IMR-90 (cell line): ENCODE results near the gene NDC80. TPM values are rescaled to one million over a fixed set of nuclear protein-coding genes. Genes with fewer than 3 reads are reported as not detected.

Experiments
- ATAC-seq: fragments of 200-7000 bp; cut with Tn5 transposase; 2 replicates; pipeline ENCODE4 v1.9.1; 2020; ENCODE audit warnings: low read depth, mild to moderate bottlenecking, moderate library complexity
- BruUV-seq: library from RNA; stranded (reverse); fragments of 400-500 nt; replicated peaks from 2 replicates; lab custom pipeline; 2021; lab: Mats Ljungman, UMichigan
- CTCF ChIA-PET: fragments of 300-600 bp; formaldehyde crosslinking; extraction: SDS; loops from one replicate; lab custom pipeline; 2021; ENCODE audit warnings: antibody characterized with exemption; lab: Yijun Ruan, JAX
- POLR2A ChIA-PET: fragments of 300-600 bp; sonication (Branson Sonifier 250); formaldehyde crosslinking; loops from one replicate; lab custom pipeline; 2022; ENCODE audit warnings: antibody characterized with exemption; ENCODE audit not compliant: unreplicated experiment; lab: Charles Lee
- DNase-seq: peaks from one replicate; pipeline ENCODE4 v3.0.0; 2013
- H2AFZ ChIP-seq: replicated peaks from 2 replicates; pipeline ENCODE3; 2013; ENCODE audit warnings: low read length, mild to moderate bottlenecking; ENCODE audit not compliant: poor library complexity
- H2AK5ac ChIP-seq: 2 replicates; pipeline ENCODE4 v1.6.1; 2013; ENCODE audit warnings: low read depth, low read length, inconsistent platforms
- H2AK9ac ChIP-seq: replicated peaks from 2 replicates; pipeline ENCODE3; 2013; ENCODE audit warnings: mild to moderate bottlenecking, low read depth, low read length, moderate library complexity; ENCODE audit not compliant: poor library complexity
- H2BK120ac ChIP-seq: 2 replicates; pipeline ENCODE4 v1.6.1; 2013; ENCODE audit warnings: low read depth, low read length, inconsistent platforms
- H2BK15ac ChIP-seq: 3 replicates; pipeline ENCODE4 v1.6.1; 2013; ENCODE audit warnings: low read depth, low read length, inconsistent platforms
- H2BK20ac ChIP-seq: 2 replicates; pipeline ENCODE4 v1.6.1; 2013; ENCODE audit warnings: low read depth, mild to moderate bottlenecking, inconsistent platforms, low read length, moderate library complexity
- H2BK5ac ChIP-seq: 2 replicates; pipeline ENCODE4 v1.6.1; 2013; ENCODE audit warnings: mild to moderate bottlenecking, low read depth, low read length, inconsistent platforms; ENCODE audit not compliant: poor library complexity, severe bottlenecking
- H3K14ac ChIP-seq: replicated peaks from 2 replicates; pipeline ENCODE4 v1.6.1; 2013; ENCODE audit warnings: low read depth, low read length, inconsistent platforms
- H3K18ac ChIP-seq: 2 replicates; pipeline ENCODE4 v1.6.1; 2013; ENCODE audit warnings: low read depth, low read length, control low read depth
- H3K23ac ChIP-seq: 2 replicates; pipeline ENCODE4 v1.6.1; 2013; ENCODE audit warnings: low read depth, low read length, inconsistent platforms
- H3K27ac ChIP-seq: 2 replicates; pipeline ENCODE4 v1.5.1; 2013; ENCODE audit warnings: mild to moderate bottlenecking, control low read depth, low read length; ENCODE audit not compliant: insufficient read depth
- H3K27me3 ChIP-seq: 2 replicates; pipeline ENCODE4 v1.6.1; 2013; ENCODE audit warnings: low read length; ENCODE audit not compliant: control insufficient read depth, insufficient read depth
- H3K36me3 ChIP-seq: 2 replicates; pipeline ENCODE4 v1.6.1; 2013; ENCODE audit warnings: low read length, mixed read lengths; ENCODE audit not compliant: control insufficient read depth, insufficient read depth
- H3K4ac ChIP-seq: 2 replicates; pipeline ENCODE4 v1.6.1; 2013; ENCODE audit warnings: low read depth, low read length, inconsistent platforms
- H3K4me1 ChIP-seq: 2 replicates; pipeline ENCODE4 v1.6.1; 2013; ENCODE audit warnings: low read length, mixed read lengths; ENCODE audit not compliant: control insufficient read depth, insufficient read depth
- H3K4me2 ChIP-seq: 2 replicates; pipeline ENCODE4 v1.6.1; 2013; ENCODE audit warnings: low read depth, mild to moderate bottlenecking, control low read depth, low read length, moderate library complexity
- H3K4me3 ChIP-seq: 2 replicates; pipeline ENCODE4 v1.5.1; 2013; ENCODE audit warnings: low read depth, mild to moderate bottlenecking, control low read depth, low read length, moderate library complexity; ENCODE audit not compliant: insufficient read depth
- H3K56ac ChIP-seq: 2 replicates; pipeline ENCODE4 v1.6.1; 2013; ENCODE audit warnings: low read length, inconsistent platforms; ENCODE audit not compliant: insufficient read depth; ENCODE audit errors: extremely low read depth
- H3K79me1 ChIP-seq, 2 experiments: 2 replicates each; pipeline ENCODE4 v1.6.1; 2013; ENCODE audit warnings: low read length in 2 of 2, inconsistent platforms in 1 of 2, low read depth in 1 of 2
- H3K9ac ChIP-seq: 2 replicates; pipeline ENCODE4 v1.6.1; 2013; ENCODE audit warnings: low read depth, low read length, control low read depth
- H3K9me1 ChIP-seq: 2 replicates; pipeline ENCODE4 v1.6.1; 2013; ENCODE audit warnings: low read length, inconsistent platforms; ENCODE audit not compliant: insufficient read depth
- H3K9me3 ChIP-seq: 2 replicates; pipeline ENCODE4 v1.6.1; 2013; ENCODE audit warnings: low read length; ENCODE audit not compliant: control insufficient read depth, insufficient read depth
- H4K20me1 ChIP-seq: 2 replicates; pipeline ENCODE4 v1.6.1; 2013; ENCODE audit warnings: low read length, inconsistent platforms; ENCODE audit not compliant: insufficient read depth
- H4K5ac ChIP-seq: 2 replicates; pipeline ENCODE4 v1.6.1; 2013; ENCODE audit warnings: mild to moderate bottlenecking, low read depth, low read length, control low read depth
- H4K8ac ChIP-seq, 2 experiments: 2 replicates each; pipeline ENCODE4 v1.6.1; 2013; ENCODE audit warnings: low read depth in 2 of 2, low read length in 2 of 2, control low read depth in 1 of 2, inconsistent platforms in 1 of 2
- H4K91ac ChIP-seq: 2 replicates; pipeline ENCODE4 v1.6.1; 2013; ENCODE audit warnings: low read depth, low read length, inconsistent platforms; ENCODE audit not compliant: insufficient read depth
- BHLHE40 ChIP-seq: fragments of 150-350 bp; IDR thresholded peaks from 2 replicates; pipeline ENCODE4 v1.6.1; 2016; ENCODE audit warnings: mild to moderate bottlenecking, low read depth, low read length
- CEBPB ChIP-seq: IDR thresholded peaks from 2 replicates; pipeline ENCODE4 v1.6.1; 2012; ENCODE audit warnings: low read depth, low read length, improper control_type of control experiment
- CHD1 ChIP-seq: IDR thresholded peaks from 2 replicates; pipeline ENCODE4 v1.6.1; 2012; ENCODE audit warnings: low read depth, low read length, improper control_type of control experiment
- FOS ChIP-seq: fragments of 150-350 bp; IDR thresholded peaks from 2 replicates; pipeline ENCODE4 v1.6.1; 2016; ENCODE audit warnings: low read depth, low read length
- MAZ ChIP-seq: IDR thresholded peaks from 2 replicates; pipeline ENCODE4 v1.6.1; 2012; ENCODE audit warnings: low read depth, mild to moderate bottlenecking, low read length, improper control_type of control experiment, moderate library complexity, borderline replicate concordance
- POLR2A ChIP-seq: IDR thresholded peaks from 2 replicates; pipeline ENCODE4 v1.6.1; 2012; ENCODE audit warnings: mild to moderate bottlenecking, low read depth, low read length
- RAD21 ChIP-seq: IDR thresholded peaks from 2 replicates; pipeline ENCODE4 v1.6.1; 2012; ENCODE audit warnings: low read length, improper control_type of control experiment
- RCOR1 ChIP-seq: IDR thresholded peaks from 2 replicates; pipeline ENCODE4 v1.6.1; 2012; ENCODE audit warnings: mild to moderate bottlenecking, low read length, improper control_type of control experiment; ENCODE audit not compliant: insufficient replicate concordance
- RFX5 ChIP-seq: IDR thresholded peaks from 2 replicates; pipeline ENCODE4 v1.8.0; 2012; ENCODE audit warnings: low read depth, mild to moderate bottlenecking, low read length, moderate library complexity
- SMC3 ChIP-seq: fragments of 150-350 bp; IDR thresholded peaks from 2 replicates; pipeline ENCODE4 v1.6.1; 2016; ENCODE audit warnings: low read depth, mild to moderate bottlenecking, antibody characterized with exemption, low read length, moderate library complexity
- WGBS, 2 experiments: methylation state at CpG; one replicate each; pipeline versions ENCODE4 v1.1.5 to v1.1.7; 2013; ENCODE audit warnings: missing lambda C conversion rate in 2 of 2; ENCODE audit not compliant: insufficient read length in 1 of 2; ENCODE audit errors: extremely low coverage in 2 of 2; 5-methylcytosine and 5-hydroxymethylcytosine counted together
- dilution Hi-C: fragments of 300-500 bp; cut with HindIII; formaldehyde crosslinking; loops from one replicate; pipeline ENCODE4 v1.14.3; 2018; ENCODE audit warnings: low sequenced_read_pairs; ENCODE audit not compliant: unreplicated experiment
- in situ Hi-C: fragments of 300-500 bp; cut with MboI; formaldehyde crosslinking; loops from 3 replicates; pipeline ENCODE4 v1.14.3; 2019; ENCODE audit warnings: low sequenced_read_pairs, inconsistent platforms, mixed read lengths
- intact Hi-C: fragments of 100-400 bp; cut with micrococcal nuclease; formaldehyde crosslinking; loops from 2 replicates; pipeline ENCODE4 v1.10.0; 2022
- polyA plus RNA-seq, 3 experiments: library from polyadenylated mRNA; depleted of rRNA; stranded (reverse); fragments of >200 nt; gene quantifications; 2 replicates each; pipeline ENCODE4 v1.2.3, GENCODE V29; 2012; ENCODE audit warnings: low replicate concordance in 1 of 3
- total RNA-seq: library from RNA; depleted of rRNA; stranded (reverse); fragments of >200 nt; gene quantifications from 2 replicates; pipeline ENCODE4 v1.2.3, GENCODE V29; 2012
- TF ChIP-seq, protein P1 (sequence below): conservative IDR thresholded peaks from 2 replicates; pipeline ENCODE4 v1.5.1; 2012; ENCODE audit warnings: mild to moderate bottlenecking, low read depth, low read length, improper control_type of control experiment
- TF ChIP-seq, protein P2 (sequence below): fragments of 150-350 bp; IDR thresholded peaks from 2 replicates; pipeline ENCODE4 v1.6.1; 2016; ENCODE audit warnings: low read depth, mild to moderate bottlenecking, low read length, moderate library complexity, borderline replicate concordance
- TF ChIP-seq, protein P3 (sequence below): fragments of 150-350 bp; IDR thresholded peaks from 2 replicates; pipeline ENCODE4 v1.6.1; 2017; ENCODE audit warnings: mild to moderate bottlenecking, antibody characterized with exemption, low read length, low read depth

Gene NDC80
- total and polyA plus RNA-seq, 2 of the 4 experiments (the other 2 are of a cell fraction) = 11.8 to 15.5 TPM

DNA sequence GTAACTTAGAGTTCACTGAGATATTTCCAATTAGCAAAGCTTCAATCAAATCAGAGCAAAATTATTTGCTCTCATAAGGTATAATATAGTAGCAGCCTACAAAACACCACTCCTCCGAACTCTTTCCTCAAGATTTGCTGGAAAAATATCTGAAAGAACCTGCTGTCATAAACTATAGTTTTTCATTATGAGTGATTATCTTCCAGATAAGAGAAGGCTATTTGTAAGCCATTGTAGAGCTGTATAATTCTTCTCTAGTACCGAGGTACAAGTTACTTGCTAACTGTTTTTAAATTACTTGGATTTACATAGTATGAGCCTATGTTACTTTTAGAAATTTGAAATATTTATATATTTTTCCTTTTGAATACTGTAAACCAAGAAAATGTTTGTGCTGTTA, 2.1 kb downstream of the NDC80 start:
- no peak overlapping the region for H4K5ac ChIP-seq
- no CpG with 5 or more reads among the region's 2 CpGs for WGBS, 2 experiments
- ChIA-PET CTCF (interaction anchor here (1.3 to 1.4 kb wide), 2 partner anchors 82 to 673 kb away, joined by 3 read pairs; partner anchors contain the start of gene SMCHD1), POLR2A (no interaction called here)
- no peak overlapping the region for H3K18ac ChIP-seq
- ATAC-seq (no peak), DNase-seq (no peak)
- BruUV-seq = no TSS peak
- H3K36me3 ChIP-seq = no peaks in the 10 kb centered on the region
- no peak overlapping the region for H3K4ac ChIP-seq
- H2BK20ac ChIP-seq = no peak overlapping the region
- TF ChIP-seq BHLHE40 (no peak), RFX5 (no peak), CHD1 (no peak), SMC3 (no peak), MAZ (no peak), RAD21 (no peak), RCOR1 (no peak), CEBPB (no peak), FOS (no peak), POLR2A (no peak)
- TF ChIP-seq, protein P1, sequence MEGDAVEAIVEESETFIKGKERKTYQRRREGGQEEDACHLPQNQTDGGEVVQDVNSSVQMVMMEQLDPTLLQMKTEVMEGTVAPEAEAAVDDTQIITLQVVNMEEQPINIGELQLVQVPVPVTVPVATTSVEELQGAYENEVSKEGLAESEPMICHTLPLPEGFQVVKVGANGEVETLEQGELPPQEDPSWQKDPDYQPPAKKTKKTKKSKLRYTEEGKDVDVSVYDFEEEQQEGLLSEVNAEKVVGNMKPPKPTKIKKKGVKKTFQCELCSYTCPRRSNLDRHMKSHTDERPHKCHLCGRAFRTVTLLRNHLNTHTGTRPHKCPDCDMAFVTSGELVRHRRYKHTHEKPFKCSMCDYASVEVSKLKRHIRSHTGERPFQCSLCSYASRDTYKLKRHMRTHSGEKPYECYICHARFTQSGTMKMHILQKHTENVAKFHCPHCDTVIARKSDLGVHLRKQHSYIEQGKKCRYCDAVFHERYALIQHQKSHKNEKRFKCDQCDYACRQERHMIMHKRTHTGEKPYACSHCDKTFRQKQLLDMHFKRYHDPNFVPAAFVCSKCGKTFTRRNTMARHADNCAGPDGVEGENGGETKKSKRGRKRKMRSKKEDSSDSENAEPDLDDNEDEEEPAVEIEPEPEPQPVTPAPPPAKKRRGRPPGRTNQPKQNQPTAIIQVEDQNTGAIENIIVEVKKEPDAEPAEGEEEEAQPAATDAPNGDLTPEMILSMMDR = no peak
- TF ChIP-seq, protein P2, sequence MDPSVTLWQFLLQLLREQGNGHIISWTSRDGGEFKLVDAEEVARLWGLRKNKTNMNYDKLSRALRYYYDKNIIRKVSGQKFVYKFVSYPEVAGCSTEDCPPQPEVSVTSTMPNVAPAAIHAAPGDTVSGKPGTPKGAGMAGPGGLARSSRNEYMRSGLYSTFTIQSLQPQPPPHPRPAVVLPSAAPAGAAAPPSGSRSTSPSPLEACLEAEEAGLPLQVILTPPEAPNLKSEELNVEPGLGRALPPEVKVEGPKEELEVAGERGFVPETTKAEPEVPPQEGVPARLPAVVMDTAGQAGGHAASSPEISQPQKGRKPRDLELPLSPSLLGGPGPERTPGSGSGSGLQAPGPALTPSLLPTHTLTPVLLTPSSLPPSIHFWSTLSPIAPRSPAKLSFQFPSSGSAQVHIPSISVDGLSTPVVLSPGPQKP = no peak
- TF ChIP-seq, protein P3, sequence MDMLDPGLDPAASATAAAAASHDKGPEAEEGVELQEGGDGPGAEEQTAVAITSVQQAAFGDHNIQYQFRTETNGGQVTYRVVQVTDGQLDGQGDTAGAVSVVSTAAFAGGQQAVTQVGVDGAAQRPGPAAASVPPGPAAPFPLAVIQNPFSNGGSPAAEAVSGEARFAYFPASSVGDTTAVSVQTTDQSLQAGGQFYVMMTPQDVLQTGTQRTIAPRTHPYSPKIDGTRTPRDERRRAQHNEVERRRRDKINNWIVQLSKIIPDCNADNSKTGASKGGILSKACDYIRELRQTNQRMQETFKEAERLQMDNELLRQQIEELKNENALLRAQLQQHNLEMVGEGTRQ = no peak
- H3K27ac ChIP-seq = no peak overlapping the region; the same call in 1 of the 2 replicates
- in situ Hi-C loops = loop anchor here (25.0 kb wide), 1 partner anchor 1711 kb away; no protein-coding TSS in a partner anchor
- intact Hi-C loops = loop anchor here (2.0 kb wide), 1 partner anchor 81 kb away; the partner anchor contains the start of gene SMCHD1
- H3K4me1 ChIP-seq = peaks cover 5% of the 10 kb centered on the region
- no peak overlapping the region for H3K14ac ChIP-seq
- H2AK9ac ChIP-seq = no peak overlapping the region
- dilution Hi-C loops = no loop called here
- H3K9me3 ChIP-seq = no peaks in the 10 kb centered on the region
- H2BK120ac ChIP-seq = no peak overlapping the region
- H2AK5ac ChIP-seq = no peak overlapping the region
- no peak overlapping the region for H3K9ac ChIP-seq
- peak overlapping the region; percentile 99 for H3K4me2 ChIP-seq
- H3K56ac ChIP-seq = no peak overlapping the region
- H3K27me3 ChIP-seq = no peaks in the 10 kb centered on the region
- no peak overlapping the region for H2BK15ac ChIP-seq
- H2AFZ ChIP-seq = no peak overlapping the region
- H4K91ac ChIP-seq = no peak overlapping the region
- no peak overlapping the region; the same call in 1 of the 2 replicates for H3K4me3 ChIP-seq
- 0 out of 2 replicates have a peak, but pooled peaks cover 9% of the 10 kb centered on the region for H3K9me1 ChIP-seq
- no peaks in the 10 kb centered on the region for H4K20me1 ChIP-seq
- H3K23ac ChIP-seq = no peak overlapping the region
- no peak overlapping the region; a peak in 2 of 4 replicates for H4K8ac ChIP-seq
- peaks cover 37 to 46% of the 10 kb centered on the region in 2 experiments for H3K79me1 ChIP-seq
- H2BK5ac ChIP-seq = no peak overlapping the region
